RWPE2 (cell line): Measurements from ENCODE around the gene GRB10.

Source experiments
- ATAC-seq: fragments of 200-7000 bp; cut with Tn5 transposase; 3 replicates; pipeline ENCODE4 v1.9.1; 2021; ENCODE audit warnings: low read depth
- DNase-seq: peaks from one replicate; pipeline ENCODE4 v3.0.0-alpha.2; 2020; ENCODE audit warnings: low spot score
- H3K27ac ChIP-seq: fragments of 450-650 bp; 2 replicates; pipeline ENCODE4 v1.5.1; 2017; ENCODE audit warnings: mild to moderate bottlenecking; ENCODE audit not compliant: poor library complexity, severe bottlenecking
- H3K27me3 ChIP-seq: fragments of 250-450 bp; sonication (Bioruptor Pico); 2 replicates; pipeline ENCODE4 v1.5.1; 2021; ENCODE audit warnings: mild to moderate bottlenecking, moderate library complexity; ENCODE audit not compliant: insufficient read depth, poor library complexity, severe bottlenecking
- H3K36me3 ChIP-seq: fragments of 250-450 bp; sonication (Bioruptor Pico); 2 replicates; pipeline ENCODE4 v1.5.1; 2020; ENCODE audit warnings: low read depth, mild to moderate bottlenecking, moderate library complexity
- H3K4me1 ChIP-seq: fragments of 250-450 bp; sonication (Bioruptor Pico); 2 replicates; pipeline ENCODE4 v1.5.1; 2021; ENCODE audit warnings: mild to moderate bottlenecking, moderate library complexity; ENCODE audit not compliant: insufficient read depth, poor library complexity, severe bottlenecking
- H3K4me3 ChIP-seq: fragments of 250-450 bp; sonication (Bioruptor Pico); 2 replicates; pipeline ENCODE4 v1.5.1; 2021; ENCODE audit warnings: mild to moderate bottlenecking, moderate library complexity; ENCODE audit not compliant: severe bottlenecking
- H3K9me3 ChIP-seq: fragments of 250-450 bp; sonication (Bioruptor Pico); 2 replicates; pipeline ENCODE4 v1.5.1; 2021; ENCODE audit warnings: mild to moderate bottlenecking, moderate library complexity; ENCODE audit not compliant: severe bottlenecking
- TF ChIP-seq, protein P1 (sequence below): fragments of 450-650 bp; IDR thresholded peaks from one replicate; pipeline ENCODE4 v1.5.1; 2017; ENCODE audit warnings: mild to moderate bottlenecking, moderate library complexity; ENCODE audit not compliant: poor library complexity, severe bottlenecking

GRB10 gene

DNA sequence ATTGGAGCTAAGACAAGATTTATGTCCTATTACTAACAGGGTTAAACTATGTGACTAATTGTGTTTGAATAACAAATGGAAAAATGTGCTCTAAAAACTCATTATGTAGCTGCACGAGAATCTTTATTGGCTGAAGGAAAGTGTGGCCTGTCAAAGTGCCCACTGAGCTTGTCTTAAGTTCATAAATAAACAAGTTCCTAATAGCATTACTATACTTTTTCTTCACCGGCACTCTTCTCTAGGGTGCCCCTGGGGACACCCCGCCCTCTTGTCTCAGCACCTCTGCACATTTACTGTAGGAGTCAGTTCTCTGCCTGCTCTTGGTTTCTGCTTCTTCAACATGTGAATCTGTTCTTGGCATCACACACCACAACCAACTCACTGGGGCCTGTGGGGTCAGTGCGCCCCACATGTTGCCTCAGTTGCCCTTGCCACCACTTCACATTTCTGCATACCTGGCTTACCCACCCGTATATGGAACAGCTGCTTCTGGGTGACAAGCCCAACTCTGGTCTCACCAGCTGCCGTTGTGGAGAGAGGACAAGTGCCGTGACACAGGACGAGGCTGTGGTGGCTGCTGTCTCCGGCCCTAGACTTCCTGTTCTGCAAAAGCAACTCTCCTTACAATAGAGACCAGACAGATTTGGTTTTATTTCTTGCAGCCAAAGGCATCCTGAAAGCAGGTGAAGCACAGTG, 121.2 kb downstream of the GRB10 start:
- no peak overlapping the region for H3K4me3 ChIP-seq

DNA sequence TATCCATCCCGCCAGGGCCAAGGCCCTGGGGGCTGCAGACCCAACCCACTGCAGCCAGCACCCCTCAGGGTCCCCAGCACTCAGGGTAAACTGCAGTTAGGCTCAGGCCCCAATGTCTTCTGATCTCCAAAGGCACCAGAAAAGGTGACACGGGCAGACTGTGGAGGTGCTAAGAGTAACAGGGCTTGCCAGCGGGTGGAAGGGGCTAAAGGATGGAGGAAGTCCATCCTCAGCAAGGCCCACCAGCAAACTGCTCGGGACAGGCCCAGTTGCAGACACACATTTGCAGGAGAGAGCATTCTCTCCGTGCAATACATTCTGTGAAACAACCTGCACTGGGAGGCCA, 121.9 kb downstream of the GRB10 start:
- ATAC-seq (no peak), DNase-seq (no peak)
- H3K36me3 ChIP-seq, result no peaks in the 10 kb centered on the region
- no peak overlapping the region for H3K4me3 ChIP-seq
- H3K9me3 ChIP-seq, result no peaks in the 10 kb centered on the region
- no peaks in the 10 kb centered on the region for H3K27me3 ChIP-seq
- peaks cover 21% of the 10 kb centered on the region for H3K4me1 ChIP-seq
- TF ChIP-seq, protein P1, sequence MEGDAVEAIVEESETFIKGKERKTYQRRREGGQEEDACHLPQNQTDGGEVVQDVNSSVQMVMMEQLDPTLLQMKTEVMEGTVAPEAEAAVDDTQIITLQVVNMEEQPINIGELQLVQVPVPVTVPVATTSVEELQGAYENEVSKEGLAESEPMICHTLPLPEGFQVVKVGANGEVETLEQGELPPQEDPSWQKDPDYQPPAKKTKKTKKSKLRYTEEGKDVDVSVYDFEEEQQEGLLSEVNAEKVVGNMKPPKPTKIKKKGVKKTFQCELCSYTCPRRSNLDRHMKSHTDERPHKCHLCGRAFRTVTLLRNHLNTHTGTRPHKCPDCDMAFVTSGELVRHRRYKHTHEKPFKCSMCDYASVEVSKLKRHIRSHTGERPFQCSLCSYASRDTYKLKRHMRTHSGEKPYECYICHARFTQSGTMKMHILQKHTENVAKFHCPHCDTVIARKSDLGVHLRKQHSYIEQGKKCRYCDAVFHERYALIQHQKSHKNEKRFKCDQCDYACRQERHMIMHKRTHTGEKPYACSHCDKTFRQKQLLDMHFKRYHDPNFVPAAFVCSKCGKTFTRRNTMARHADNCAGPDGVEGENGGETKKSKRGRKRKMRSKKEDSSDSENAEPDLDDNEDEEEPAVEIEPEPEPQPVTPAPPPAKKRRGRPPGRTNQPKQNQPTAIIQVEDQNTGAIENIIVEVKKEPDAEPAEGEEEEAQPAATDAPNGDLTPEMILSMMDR, result no peak
- no peak overlapping the region for H3K27ac ChIP-seq

More for the DNA sequence above, 121.2 kb downstream of the GRB10 start:
- H3K27me3 ChIP-seq, result no peaks in the 10 kb centered on the region
- H3K9me3 ChIP-seq, result no peaks in the 10 kb centered on the region
- ATAC-seq (no peak), DNase-seq (no peak)
- no peaks in the 10 kb centered on the region for H3K36me3 ChIP-seq
- TF ChIP-seq, protein P1, result no peak
- no peak overlapping the region for H3K27ac ChIP-seq
- peaks cover 21% of the 10 kb centered on the region for H3K4me1 ChIP-seq

DNA sequence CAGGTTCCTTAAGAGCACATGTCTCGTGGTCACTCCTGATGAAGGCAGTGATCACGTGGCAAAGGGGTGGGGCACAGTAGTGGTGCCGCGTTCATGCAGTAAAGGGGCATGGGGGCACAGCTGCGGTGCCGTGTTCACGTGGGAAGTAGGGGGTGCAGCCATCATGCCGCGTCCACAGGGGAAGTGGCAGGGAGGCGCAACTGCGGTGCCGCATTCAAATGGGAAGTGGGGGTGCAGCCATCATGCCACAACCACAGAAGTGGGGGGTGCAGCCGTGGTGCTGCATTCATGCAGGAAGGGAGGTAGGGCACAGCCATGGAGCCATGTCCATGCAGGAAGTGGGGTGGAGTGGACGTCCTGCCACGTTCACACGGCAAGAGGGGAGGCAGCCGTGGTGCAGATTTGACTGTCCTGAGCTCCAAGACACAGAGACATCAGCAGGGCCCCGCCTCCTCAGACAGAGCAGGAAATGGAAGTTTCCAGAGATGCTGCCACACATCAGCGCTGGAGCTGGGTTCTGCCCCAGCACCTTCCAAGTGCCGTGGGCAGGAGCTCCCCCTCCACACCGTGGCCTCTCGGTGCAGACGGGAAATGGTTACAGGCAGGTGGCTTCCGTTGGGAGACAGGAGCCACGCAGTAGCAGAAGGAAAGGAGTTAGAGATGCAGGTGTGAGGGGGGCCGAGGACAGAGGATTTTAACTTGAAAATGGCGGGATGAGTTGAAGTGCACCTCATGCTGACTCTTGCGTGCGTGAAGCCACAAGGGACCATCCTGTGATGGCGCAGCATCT, 122.5 kb downstream of the GRB10 start:
- no peak for DNase-seq
- TF ChIP-seq, protein P1, result no peak
- Histone ChIP-seq H3K9me3 (no peaks in the 10 kb centered on the region), H3K36me3 (no peaks in the 10 kb centered on the region), H3K27ac (no peak overlapping the region), H3K4me1 (peaks cover 19% of the 10 kb centered on the region), H3K4me3 (no peak overlapping the region), H3K27me3 (no peaks in the 10 kb centered on the region)
- no peak for ATAC-seq

DNA sequence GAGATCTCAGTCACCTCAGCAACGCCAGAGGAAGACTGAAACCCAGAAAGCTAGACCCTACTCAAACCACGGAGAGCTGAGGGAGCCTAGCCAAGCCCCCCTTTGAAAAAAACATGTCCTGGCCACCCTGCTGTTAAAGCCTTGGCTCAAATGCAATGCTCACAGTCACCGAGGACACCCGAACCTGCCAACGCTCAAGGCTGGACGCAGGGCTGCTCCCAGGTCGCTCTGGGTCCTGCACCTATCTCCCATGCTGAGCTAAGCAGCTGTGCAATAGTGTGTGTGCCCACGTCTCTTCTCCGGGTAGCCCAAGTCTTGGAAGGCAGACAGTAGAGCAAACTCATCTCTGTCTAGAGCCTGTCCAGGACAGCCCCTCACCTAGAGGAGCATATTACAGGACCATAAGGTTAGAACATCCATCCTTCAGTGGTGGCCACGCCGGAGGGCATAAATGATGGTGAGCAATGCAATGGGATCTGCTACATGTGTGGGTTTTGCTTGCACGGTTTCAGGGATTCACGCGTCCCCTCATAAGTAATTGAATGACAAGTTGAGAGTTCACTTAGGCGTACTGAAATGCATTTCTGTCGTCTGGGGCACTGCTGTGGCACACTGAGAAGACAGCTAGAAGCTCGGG, 123.2 kb downstream of the GRB10 start:
- Histone ChIP-seq H3K27me3 (no peaks in the 10 kb centered on the region), H3K9me3 (no peaks in the 10 kb centered on the region), H3K27ac (no peak overlapping the region), H3K36me3 (no peaks in the 10 kb centered on the region), H3K4me1 (peaks cover 13% of the 10 kb centered on the region), H3K4me3 (no peak overlapping the region)
- no peak for DNase-seq
- TF ChIP-seq, protein P1, result no peak
- no peak for ATAC-seq
